NCI-H1436 (cell line): ENCODE data around the gene GRK3.

Experiments
- DNase-seq: peaks from one replicate; lab custom pipeline; 2025; lab: John Stamatoyannopoulos, UW

GRK3 gene

DNA sequence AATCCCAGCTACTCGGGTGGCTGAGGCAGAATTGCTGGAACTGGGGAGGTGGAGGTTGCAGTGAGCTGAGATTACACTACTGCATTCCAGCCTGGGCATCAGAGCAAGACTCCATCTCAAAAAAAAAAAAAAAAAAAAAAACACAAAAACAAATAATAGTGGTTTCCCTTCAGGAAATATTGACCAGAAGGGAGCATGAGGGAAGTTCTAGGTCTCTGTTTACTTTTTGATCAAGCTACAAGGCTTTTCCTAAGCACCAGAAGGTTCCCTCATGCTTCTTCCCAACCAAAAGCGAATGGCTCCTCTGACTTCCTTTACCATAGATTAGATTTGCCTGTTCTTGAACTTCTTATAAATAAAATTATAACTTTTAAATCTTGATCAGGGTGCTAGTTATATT lies 195.8 kb downstream of the GRK3 start:
- no peak for DNase-seq

DNA sequence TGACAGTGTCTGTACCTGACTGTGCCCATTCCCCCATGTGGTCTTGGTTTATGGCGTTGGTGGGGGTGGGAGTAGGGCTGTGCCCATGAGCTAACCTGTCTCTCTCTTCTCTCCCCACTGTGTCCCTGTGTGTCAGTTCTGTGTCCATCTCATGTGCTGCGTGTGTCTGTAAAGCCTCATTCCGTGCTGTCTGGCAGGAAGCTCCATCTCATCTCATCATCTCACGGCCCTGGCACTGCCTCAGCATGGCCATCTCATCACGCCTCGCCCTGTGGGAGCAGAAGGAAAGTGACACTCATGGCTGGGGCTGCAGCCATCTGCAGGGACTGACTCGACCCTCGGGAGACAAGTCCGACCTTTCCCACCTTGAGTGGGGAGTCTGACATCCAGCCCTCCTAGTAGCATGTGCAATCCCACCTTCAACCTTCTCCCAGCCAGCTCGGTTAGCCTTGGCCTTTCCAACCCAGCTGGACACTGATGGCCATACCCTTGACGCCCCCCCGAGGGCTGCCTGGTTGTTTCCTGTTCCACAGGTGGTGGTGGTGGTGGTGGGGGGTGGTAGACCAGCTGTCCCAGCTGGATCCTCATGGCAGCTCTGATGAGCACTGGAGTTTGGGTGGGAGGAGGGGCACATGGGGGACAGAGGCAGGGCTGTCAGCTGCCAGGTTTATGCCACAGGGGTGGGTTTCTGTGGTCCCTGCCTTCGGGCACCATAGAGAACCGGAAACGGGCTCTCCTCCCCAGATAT lies 196.5 kb downstream of the GRK3 start:
- DNase-seq = no peak

DNA sequence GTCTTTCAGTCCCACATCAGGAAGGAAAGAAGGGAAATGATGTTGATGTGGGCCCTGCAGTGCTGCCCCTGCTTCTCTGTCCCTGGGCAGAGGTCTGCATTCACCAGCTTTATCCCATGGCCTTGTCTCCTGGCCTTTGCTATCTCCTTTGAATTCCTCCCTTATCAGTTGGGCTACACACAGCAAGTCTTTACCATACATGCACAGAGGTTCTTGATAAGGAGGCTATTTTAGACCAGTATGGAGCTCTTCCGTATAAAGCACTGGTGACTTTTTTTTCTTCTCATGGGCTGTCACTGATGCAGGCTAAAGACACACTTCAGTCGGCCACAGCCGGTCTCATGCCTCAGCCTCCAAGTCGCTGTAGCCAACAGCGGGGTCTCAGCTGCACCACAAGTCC lies 197.7 kb downstream of the GRK3 start:
- no peak for DNase-seq

GRCh38 chr22:25763239-25763777 lies 198.8 kb downstream of the GRK3 start:
- DNase-seq = no peak

GRCh38 chr22:25764270-25765015 lies 200.0 kb downstream of the GRK3 start:
- no peak for DNase-seq

DNA sequence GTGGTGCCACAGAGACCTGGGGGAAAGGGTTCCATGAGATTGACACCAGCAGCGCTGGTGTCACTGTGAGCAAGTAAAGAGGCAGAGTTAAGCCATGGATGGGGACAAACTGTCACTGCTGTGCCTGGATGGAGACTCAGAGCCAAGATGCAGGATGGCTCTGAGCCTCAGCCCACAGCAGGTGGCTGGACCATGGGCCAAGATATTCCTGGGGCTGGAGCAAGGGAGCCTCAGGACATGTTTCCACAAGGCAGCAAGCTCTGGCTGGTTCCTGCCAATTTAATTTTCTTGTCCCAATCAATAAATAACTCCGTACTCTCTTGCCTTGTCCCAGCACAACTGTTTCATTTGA lies 200.5 kb downstream of the GRK3 start:
- DNase-seq = no peak

DNA sequence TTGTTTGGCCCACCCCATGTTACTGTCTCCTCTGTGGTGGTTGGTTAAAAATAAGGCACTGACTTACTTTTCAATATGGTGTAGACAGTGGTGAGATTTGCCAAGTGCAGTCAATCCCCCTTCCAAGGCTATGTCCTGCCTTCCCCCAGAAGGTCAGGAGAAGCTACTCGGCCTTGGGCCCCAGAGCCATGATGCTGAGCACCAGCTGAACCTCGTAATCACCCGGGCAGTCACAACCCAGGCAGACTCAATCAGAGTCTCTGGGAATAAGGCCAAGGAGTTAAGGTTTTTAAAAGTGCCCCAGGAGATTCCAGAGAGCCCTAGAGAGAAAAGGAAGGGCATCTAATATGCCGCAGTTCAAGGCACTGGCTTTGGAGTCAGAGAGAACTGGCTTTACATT lies 201.3 kb downstream of the GRK3 start:
- no peak for DNase-seq

DNA sequence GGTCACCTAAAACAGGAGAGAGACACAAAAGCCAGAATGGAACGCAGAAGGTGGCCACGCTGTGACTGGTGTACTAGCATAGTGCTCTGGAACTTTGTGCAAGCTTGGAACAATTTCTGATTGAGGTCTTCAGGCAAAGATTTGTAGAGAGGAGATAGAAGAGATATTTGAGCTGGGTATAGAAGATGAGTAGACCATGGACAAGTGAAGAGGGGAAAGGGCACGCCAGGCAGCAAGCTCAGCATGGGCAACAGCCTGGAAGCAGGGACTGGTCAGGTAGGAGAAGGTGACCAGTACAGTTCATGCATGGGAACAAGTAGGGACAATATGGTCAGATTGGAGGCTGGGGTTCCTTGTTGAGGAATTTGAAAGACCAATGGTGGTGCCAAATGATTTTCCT lies 201.9 kb downstream of the GRK3 start:
- no peak for DNase-seq

DNA sequence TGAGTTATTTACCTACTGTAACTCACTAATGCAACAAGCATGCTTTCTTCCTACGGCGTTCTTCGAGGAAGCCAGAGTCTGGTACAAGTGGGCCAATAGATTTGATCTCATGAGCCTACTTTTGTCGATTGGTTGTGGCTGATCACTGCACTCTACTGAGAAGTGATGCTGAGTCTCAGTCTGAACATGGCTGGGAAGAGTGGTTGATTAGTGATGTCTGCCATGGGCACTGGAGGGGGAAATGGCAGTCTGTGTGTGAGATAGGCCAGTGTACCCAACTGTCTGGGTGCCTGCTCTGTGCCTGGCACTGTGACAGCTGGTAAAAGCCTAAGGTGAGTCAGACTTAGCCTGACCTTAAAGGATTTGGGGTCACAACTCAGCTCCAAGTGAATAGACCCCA lies 205.9 kb downstream of the GRK3 start:
- no peak for DNase-seq

GRCh38 chr22:25772288-25772687 lies 207.8 kb downstream of the GRK3 start:
- DNase-seq = no peak

DNA sequence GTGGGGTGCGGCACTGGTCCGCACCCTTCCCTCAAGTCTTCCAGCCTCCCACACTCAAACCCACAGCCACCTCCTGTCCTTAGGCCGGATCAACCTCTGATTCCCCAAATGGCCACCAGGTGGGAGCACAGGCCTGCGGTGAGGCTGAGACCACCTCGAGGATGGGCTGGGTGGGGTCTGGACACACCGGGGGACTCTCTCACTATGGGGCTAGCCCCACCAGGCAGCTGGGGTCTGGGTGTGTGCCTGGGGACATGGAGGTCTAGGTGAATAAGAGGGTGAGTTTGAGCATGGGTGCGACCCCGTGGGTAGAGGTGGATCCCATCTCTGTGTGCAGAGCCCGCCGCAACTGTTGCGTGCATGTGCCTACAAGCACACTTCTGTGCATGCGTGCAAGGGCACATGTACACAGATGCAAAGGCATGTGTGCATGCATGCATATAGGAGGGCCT lies 210.1 kb downstream of the GRK3 start:
- peak; percentile 7 for DNase-seq

GRCh38 chr22:25775531-25775930 lies 211.1 kb downstream of the GRK3 start:
- DNase-seq = no peak

GRCh38 chr22:25777411-25777810 lies 212.9 kb downstream of the GRK3 start:
- no peak for DNase-seq

DNA sequence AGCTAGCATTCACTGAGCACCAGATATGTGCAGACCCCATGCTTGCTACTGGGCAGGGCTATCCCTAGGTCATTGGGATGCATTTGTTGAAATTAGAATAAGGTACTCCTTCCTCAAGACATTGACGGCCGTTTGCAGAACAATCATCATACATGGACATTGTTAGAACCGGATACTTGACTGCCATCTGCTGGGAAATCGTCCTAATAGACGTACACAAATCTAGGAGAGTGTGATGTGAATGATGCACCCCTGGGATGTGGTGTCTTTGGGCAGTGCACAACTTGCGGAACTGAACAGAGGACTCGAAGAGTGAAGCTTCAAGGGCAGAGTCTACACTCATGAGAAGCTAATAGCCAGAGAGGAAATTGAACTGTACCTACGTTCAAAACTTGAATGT lies 213.4 kb downstream of the GRK3 start:
- peak; percentile 14 for DNase-seq
